Measurements from ENCODE around the gene CRTAC1. TPM values are rescaled to one million over a fixed set of nuclear protein-coding genes. Genes with fewer than 3 reads are reported as not detected.
A peak's percentile ranks its signal among the peaks of the same experiment; 100 is the strongest.
"Not testable (repeated sequence)": the region's sequence is repeated elsewhere in the genome, so short reads cannot be mapped to it uniquely, and the experiment has no call there.

CRTAC1 gene
- total and polyA plus RNA-seq, 2 donors (not counting 3 experiments of a cell fraction or from before 2014, with no cell fraction given) = 1.4 to 3.0 TPM

DNA sequence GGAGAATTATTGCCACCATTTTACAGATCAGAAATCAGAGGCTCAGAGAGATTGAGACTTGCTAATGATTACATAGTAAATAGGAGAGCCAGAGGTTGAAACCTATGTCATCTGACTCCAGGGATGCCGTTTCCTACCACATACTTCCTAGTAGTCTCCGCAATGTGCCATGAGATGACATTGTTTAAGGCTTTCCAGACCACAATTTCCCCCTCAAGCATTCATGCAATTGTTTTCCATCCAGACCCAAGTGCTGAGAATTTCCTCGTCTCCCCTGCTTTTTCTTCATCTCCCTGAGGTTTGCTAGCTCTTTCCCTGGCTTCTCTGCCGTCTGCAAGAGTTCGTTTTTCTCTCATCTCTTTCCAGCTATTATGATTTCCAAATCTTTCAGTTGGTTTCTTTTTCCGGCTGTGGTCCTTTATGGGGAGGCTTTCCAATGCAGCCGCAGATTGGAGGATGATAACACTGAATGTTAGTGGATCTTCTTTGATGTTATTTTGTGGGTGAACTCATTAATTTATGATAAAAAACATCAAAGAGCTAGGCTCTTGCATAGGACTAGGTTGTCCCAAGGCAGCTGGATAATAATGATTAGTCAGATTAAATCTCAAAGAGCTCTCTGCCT, 187.7 kb downstream of the CRTAC1 start:
- CTCF ChIA-PET = interaction anchor here (0.7 to 1.5 kb wide), 2 partner anchors 27 to 51 kb away, joined by 4 to 5 read pairs; no protein-coding TSS in a partner anchor
- Histone ChIP-seq H3K27me3 (ENCODE audit: control insufficient read depth in 2 of 2, insufficient read depth in 2 of 2, low read length in 2 of 2) (peaks cover 2% of the 10 kb centered on the region in 2 experiments), H3K9ac (replicated peaks; ENCODE audit: extremely low read depth, insufficient read depth, low read length) (no peak overlapping the region), H3K36me3 (ENCODE audit: control insufficient read depth in 2 of 2, extremely low read depth in 1 of 2, insufficient read depth in 2 of 2, low read length in 2 of 2) (no peaks in the 10 kb centered on the region), H3K4me3 (replicated peaks in 1 of 3; ENCODE audit: insufficient read depth in 1 of 3, low read depth in 1 of 3, low read length in 3 of 3) (no peak overlapping the region), H3K79me2 (ENCODE audit: control insufficient read depth, insufficient read depth, low read length) (no peaks in the 10 kb centered on the region), H3K9me1 (replicated peaks; ENCODE audit: control insufficient read depth, extremely low read depth, insufficient read depth, low read length) (no peaks in the 10 kb centered on the region), H3K9me3 (replicated peaks; ENCODE audit: control insufficient read depth, insufficient read depth, low read length) (no peaks in the 10 kb centered on the region), H2AFZ (ENCODE audit: low read depth, low read length) (no peak overlapping the region), H4K20me1 (replicated peaks; ENCODE audit: control insufficient read depth, extremely low read depth, insufficient read depth, low read length) (no peaks in the 10 kb centered on the region), H3K4me1 (ENCODE audit: control insufficient read depth, extremely low read depth, insufficient read depth, low read length) (peaks cover 12% of the 10 kb centered on the region), H3K4me2 (ENCODE audit: insufficient read depth, low read length) (no peak overlapping the region), H3K27ac (ENCODE audit: insufficient read depth, low read depth, low read length) (no peak overlapping the region)
- POLR2A ChIA-PET = no interaction called here
- DNase-seq (ENCODE audit: low read depth, low spot score) (no peak), FAIRE-seq (peak; percentile 66)
- intact Hi-C loops (cut with micrococcal nuclease) = no loop called here
- TF ChIP-seq, protein P1, sequence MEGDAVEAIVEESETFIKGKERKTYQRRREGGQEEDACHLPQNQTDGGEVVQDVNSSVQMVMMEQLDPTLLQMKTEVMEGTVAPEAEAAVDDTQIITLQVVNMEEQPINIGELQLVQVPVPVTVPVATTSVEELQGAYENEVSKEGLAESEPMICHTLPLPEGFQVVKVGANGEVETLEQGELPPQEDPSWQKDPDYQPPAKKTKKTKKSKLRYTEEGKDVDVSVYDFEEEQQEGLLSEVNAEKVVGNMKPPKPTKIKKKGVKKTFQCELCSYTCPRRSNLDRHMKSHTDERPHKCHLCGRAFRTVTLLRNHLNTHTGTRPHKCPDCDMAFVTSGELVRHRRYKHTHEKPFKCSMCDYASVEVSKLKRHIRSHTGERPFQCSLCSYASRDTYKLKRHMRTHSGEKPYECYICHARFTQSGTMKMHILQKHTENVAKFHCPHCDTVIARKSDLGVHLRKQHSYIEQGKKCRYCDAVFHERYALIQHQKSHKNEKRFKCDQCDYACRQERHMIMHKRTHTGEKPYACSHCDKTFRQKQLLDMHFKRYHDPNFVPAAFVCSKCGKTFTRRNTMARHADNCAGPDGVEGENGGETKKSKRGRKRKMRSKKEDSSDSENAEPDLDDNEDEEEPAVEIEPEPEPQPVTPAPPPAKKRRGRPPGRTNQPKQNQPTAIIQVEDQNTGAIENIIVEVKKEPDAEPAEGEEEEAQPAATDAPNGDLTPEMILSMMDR (IDR thresholded peaks at IDR 0.05; ENCODE audit: extremely low read depth in 1 of 2, insufficient read depth in 1 of 2, low read depth in 1 of 2, low read length in 2 of 2) = no peak
- TF ChIP-seq GATA2 (IDR thresholded peaks at IDR 0.05; ENCODE audit: insufficient read depth, insufficient read length, low read depth, low read length) (no peak), POLR2A (IDR thresholded peaks at IDR 0.05; ENCODE audit: low read depth, low read length) (no peak), EZH2 (IDR thresholded peaks at IDR 0.05; ENCODE audit: borderline replicate concordance, low read depth, low read length, severe bottlenecking) (no peak), MAX (IDR thresholded peaks at IDR 0.05; ENCODE audit: insufficient read depth, insufficient read length) (no peak), JUN (IDR thresholded peaks at IDR 0.05; ENCODE audit: borderline replicate concordance, insufficient read depth, insufficient read length, low read depth) (no peak), POLR2AphosphoS5 (IDR thresholded peaks at IDR 0.05; ENCODE audit: insufficient read depth, low read depth, low read length) (no peak), FOS (IDR thresholded peaks at IDR 0.05; ENCODE audit: borderline replicate concordance, insufficient read depth, low read length) (no peak), MYC (IDR thresholded peaks at IDR 0.05; ENCODE audit: low read depth, low read length) (no peak)
- dilution Hi-C loops (cut with MboI; ENCODE audit: extremely low pct_ligation_motif_present, low sequenced_read_pairs) = no loop called here
- no TSS peak for BruUV-seq (replicated peaks)

- FAIRE-seq; H3K4me2 ChIP-seq (ENCODE audit: insufficient read depth, low read length); dilution Hi-C loops (cut with MboI; ENCODE audit: extremely low pct_ligation_motif_present, low sequenced_read_pairs); intact Hi-C loops (cut with micrococcal nuclease); H3K9me3 ChIP-seq (replicated peaks; ENCODE audit: control insufficient read depth, insufficient read depth, low read length); H3K27ac ChIP-seq (ENCODE audit: insufficient read depth, low read depth, low read length); H2AFZ ChIP-seq (ENCODE audit: low read depth, low read length); H4K20me1 ChIP-seq (replicated peaks; ENCODE audit: control insufficient read depth, extremely low read depth, insufficient read depth, low read length); CTCF ChIA-PET; H3K9me1 ChIP-seq (replicated peaks; ENCODE audit: control insufficient read depth, extremely low read depth, insufficient read depth, low read length); POLR2A ChIA-PET; H3K79me2 ChIP-seq (ENCODE audit: control insufficient read depth, insufficient read depth, low read length); H3K9ac ChIP-seq (replicated peaks; ENCODE audit: extremely low read depth, insufficient read depth, low read length); DNase-seq (ENCODE audit: low read depth, low spot score); H3K4me3 ChIP-seq (replicated peaks in 1 of 3; ENCODE audit: insufficient read depth in 1 of 3, low read depth in 1 of 3, low read length in 3 of 3); H3K36me3 ChIP-seq (ENCODE audit: control insufficient read depth in 2 of 2, extremely low read depth in 1 of 2, insufficient read depth in 2 of 2, low read length in 2 of 2); BruUV-seq (replicated peaks); H3K27me3 ChIP-seq (ENCODE audit: control insufficient read depth in 2 of 2, insufficient read depth in 2 of 2, low read length in 2 of 2): not testable (repeated sequence)
- peaks cover 12% of the 10 kb centered on the region for H3K4me1 ChIP-seq (ENCODE audit: control insufficient read depth, extremely low read depth, insufficient read depth, low read length)
Measured at GRCh38 chr10:97842114-97842513, 188.3 kb downstream of the CRTAC1 start.

DNA sequence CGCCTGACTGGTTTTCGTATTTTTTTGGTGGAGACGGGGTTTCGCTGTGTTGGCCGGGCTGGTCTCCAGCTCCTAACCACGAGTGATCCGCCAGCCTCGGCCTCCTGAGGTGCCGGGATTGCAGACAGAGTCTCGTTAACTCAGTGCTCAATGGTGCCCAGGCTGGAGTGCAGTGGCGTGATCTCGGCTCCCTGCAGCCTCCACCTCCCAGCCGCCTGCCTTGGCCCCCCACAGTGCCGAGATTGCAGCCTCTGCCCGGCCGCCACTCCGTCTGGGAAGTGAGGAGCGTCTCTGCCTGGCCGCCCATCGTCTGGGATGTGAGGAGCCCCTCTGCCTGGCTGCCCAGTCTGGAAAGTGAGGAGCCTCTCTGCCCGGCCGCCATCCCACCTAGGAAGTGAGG, 189.3 kb downstream of the CRTAC1 start:
- DNase-seq (ENCODE audit: low read depth, low spot score); H3K9me1 ChIP-seq (replicated peaks; ENCODE audit: control insufficient read depth, extremely low read depth, insufficient read depth, low read length); intact Hi-C loops (cut with micrococcal nuclease); H3K79me2 ChIP-seq (ENCODE audit: control insufficient read depth, insufficient read depth, low read length); H3K27ac ChIP-seq (ENCODE audit: insufficient read depth, low read depth, low read length); FAIRE-seq; H3K4me3 ChIP-seq (replicated peaks in 1 of 3; ENCODE audit: insufficient read depth in 1 of 3, low read depth in 1 of 3, low read length in 3 of 3); H3K9me3 ChIP-seq (replicated peaks; ENCODE audit: control insufficient read depth, insufficient read depth, low read length); H3K36me3 ChIP-seq (ENCODE audit: control insufficient read depth in 2 of 2, extremely low read depth in 1 of 2, insufficient read depth in 2 of 2, low read length in 2 of 2); CTCF ChIA-PET; POLR2A ChIA-PET; H2AFZ ChIP-seq (ENCODE audit: low read depth, low read length); H3K9ac ChIP-seq (replicated peaks; ENCODE audit: extremely low read depth, insufficient read depth, low read length); BruUV-seq (replicated peaks); H4K20me1 ChIP-seq (replicated peaks; ENCODE audit: control insufficient read depth, extremely low read depth, insufficient read depth, low read length); dilution Hi-C loops (cut with MboI; ENCODE audit: extremely low pct_ligation_motif_present, low sequenced_read_pairs); H3K27me3 ChIP-seq (ENCODE audit: control insufficient read depth in 2 of 2, insufficient read depth in 2 of 2, low read length in 2 of 2); H3K4me2 ChIP-seq (ENCODE audit: insufficient read depth, low read length): not testable (repeated sequence)
- H3K4me1 ChIP-seq (ENCODE audit: control insufficient read depth, extremely low read depth, insufficient read depth, low read length) = peaks cover 12% of the 10 kb centered on the region
